ENCODE results near the gene CLEC16A. TPM values are rescaled to one million over a fixed set of nuclear protein-coding genes. Genes with fewer than 3 reads are reported as not detected.
A peak's percentile ranks its signal among the peaks of the same experiment; 100 is the strongest.

CLEC16A gene
- total RNA-seq, 1 donor from 2014 or later = 15.8 TPM

GRCh38 chr16:10918294-10919002 is 25.9 kb upstream of the CLEC16A start:
- FAIRE-seq (no peak), DNase-seq (ENCODE audit: low read depth) (peak; percentile 89)
- H3K36me3 ChIP-seq (ENCODE audit: control insufficient read depth, insufficient read depth, low read length) = no peaks in the 10 kb centered on the region
- H3K27me3 ChIP-seq (ENCODE audit: control insufficient read depth, insufficient read depth, low read length) = no peaks in the 10 kb centered on the region
- TF ChIP-seq CTCF (IDR thresholded peaks at IDR 0.05; ENCODE audit: insufficient read depth, low read length, severe bottlenecking) = peak; percentile 100
- H3K4me3 ChIP-seq (ENCODE audit: low read depth, low read length) = no peak overlapping the region

GRCh38 chr16:10919003-10919351 is 25.4 kb upstream of the CLEC16A start:
- DNase-seq (ENCODE audit: low read depth) (no peak), FAIRE-seq (no peak)
- TF ChIP-seq CTCF (IDR thresholded peaks at IDR 0.05; ENCODE audit: insufficient read depth, low read length, severe bottlenecking) = no peak
- Histone ChIP-seq H3K36me3 (ENCODE audit: control insufficient read depth, insufficient read depth, low read length) (no peaks in the 10 kb centered on the region), H3K4me3 (ENCODE audit: low read depth, low read length) (no peak overlapping the region), H3K27me3 (ENCODE audit: control insufficient read depth, insufficient read depth, low read length) (no peaks in the 10 kb centered on the region)

DNA sequence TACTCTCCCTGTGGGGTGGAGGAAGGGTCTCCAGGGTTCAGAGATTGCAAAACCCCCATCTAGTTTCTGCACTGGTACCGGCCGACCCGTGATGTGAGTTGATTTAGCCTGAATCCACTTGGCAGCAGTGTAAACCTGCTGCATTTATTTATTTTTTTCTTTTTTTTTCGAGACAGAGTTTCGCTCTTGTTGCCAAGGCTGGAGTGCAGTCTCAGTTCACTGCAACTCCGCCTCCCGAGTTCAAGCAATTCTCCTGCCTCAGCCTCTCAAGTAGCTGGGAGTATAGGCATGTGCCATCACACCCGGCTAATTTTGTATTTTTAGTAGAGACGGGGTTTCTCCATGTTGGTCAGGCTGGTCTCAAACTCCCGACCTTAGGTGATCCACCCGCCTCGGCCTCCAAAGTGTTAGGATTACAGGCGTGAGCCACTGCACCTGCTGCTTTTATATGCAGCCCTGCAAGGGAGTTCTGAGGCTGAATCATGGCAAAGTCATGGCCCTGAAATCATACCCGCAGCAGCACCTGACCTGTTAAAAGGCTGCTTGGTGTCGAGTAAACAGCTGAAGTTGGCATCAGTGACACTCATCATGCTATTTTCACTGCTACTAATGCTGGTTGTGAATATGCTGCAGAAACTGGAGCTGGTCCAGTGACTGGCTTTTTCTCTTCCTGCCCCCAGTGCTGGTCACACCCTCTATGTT is 23.5 kb upstream of the CLEC16A start:
- TF ChIP-seq CTCF (IDR thresholded peaks at IDR 0.05; ENCODE audit: insufficient read depth, low read length, severe bottlenecking) = no peak
- H3K4me3 ChIP-seq (ENCODE audit: low read depth, low read length) = no peak overlapping the region
- DNase-seq (ENCODE audit: low read depth) (no peak), FAIRE-seq (no peak)
- H3K27me3 ChIP-seq (ENCODE audit: control insufficient read depth, insufficient read depth, low read length) = no peaks in the 10 kb centered on the region
- no peaks in the 10 kb centered on the region for H3K36me3 ChIP-seq (ENCODE audit: control insufficient read depth, insufficient read depth, low read length)

DNA sequence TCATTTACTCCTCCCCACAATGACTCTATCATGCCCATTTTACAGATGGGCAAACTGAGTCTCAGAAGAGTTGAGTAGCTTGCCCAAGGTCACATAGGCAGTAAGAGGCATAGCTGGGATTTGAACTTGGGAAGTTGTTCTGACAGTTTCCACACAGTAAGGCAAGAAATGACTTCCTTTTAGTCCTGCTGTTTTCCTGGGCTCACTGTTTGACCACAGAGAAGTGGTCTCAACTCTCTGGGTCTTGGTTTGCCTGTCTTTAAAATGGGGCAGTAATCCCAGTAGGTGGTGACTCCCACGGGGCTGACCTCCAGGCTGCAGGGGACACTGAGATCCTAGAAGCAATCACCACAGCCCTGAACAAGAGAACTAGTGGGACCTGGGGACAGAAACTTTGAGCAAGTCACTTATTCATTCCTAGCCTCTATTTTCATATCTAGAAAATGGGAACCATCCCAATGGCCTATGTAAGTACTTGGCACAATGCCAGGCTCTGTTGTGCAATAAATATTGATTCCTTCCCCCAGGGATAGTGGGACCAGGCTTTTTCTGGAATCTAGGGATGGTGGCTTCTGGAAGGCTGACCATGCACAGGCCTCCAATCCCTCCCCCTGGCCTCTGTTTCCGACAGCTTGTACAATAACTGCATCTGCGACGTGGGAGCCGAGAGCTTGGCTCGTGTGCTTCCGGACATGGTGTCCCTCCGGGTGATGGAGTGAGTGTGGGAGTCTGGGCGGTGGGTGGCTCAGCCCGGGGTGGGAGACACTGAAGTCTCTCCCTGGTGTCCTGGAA is 22.6 kb upstream of the CLEC16A start:
- H3K36me3 ChIP-seq (ENCODE audit: control insufficient read depth, insufficient read depth, low read length) = no peaks in the 10 kb centered on the region
- TF ChIP-seq CTCF (IDR thresholded peaks at IDR 0.05; ENCODE audit: insufficient read depth, low read length, severe bottlenecking) = no peak
- DNase-seq (ENCODE audit: low read depth) (no peak), FAIRE-seq (no peak)
- H3K27me3 ChIP-seq (ENCODE audit: control insufficient read depth, insufficient read depth, low read length) = no peaks in the 10 kb centered on the region
- H3K4me3 ChIP-seq (ENCODE audit: low read depth, low read length) = no peak overlapping the region

DNA sequence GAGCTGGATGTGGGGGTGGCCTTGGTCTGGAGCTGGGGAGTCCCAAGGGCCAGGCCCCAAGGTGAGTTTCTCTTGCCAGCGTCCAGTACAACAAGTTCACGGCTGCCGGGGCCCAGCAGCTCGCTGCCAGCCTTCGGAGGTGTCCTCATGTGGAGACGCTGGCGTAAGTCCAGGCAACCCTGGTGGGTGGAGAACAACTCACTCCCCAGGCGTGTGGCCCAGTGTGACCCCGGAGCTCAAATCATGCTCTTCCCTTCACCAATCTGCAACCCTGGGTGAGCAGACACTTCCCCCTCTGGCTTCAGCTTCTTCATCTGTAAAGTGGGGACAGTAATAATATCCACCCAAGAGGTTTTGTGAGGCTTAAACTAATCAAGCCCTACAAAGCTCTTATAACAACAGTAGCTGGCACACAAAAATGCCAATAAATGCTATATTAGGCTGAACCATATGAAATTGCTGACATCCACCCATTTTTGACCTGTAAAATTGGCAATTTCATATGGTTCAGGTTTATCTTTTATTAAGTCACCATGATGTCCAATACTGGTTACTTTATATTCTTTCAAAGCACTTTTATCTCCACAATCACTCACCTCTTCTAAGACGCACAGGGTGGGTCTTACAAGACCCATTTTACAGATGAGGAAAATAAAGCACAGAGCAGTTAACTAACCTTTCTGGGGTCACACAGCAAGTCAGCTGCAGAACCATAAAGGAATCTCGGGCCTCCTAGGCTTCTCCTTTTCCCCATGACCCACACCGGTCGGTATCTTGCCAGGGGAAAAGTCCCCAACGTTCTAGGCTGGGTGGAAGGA is 21.8 kb upstream of the CLEC16A start:
- TF ChIP-seq CTCF (IDR thresholded peaks at IDR 0.05; ENCODE audit: insufficient read depth, low read length, severe bottlenecking) = no peak
- DNase-seq (ENCODE audit: low read depth) (no peak), FAIRE-seq (no peak)
- no peaks in the 10 kb centered on the region for H3K36me3 ChIP-seq (ENCODE audit: control insufficient read depth, insufficient read depth, low read length)
- no peak overlapping the region for H3K4me3 ChIP-seq (ENCODE audit: low read depth, low read length)
- H3K27me3 ChIP-seq (ENCODE audit: control insufficient read depth, insufficient read depth, low read length) = no peaks in the 10 kb centered on the region

Data from bronchial epithelial cell (primary cell).